Activated B cell treated with CpG ODN at 0.5 μM for 24 hours (primary cell): ENCODE results near the gene LLPH. TPM values are rescaled to one million over a fixed set of nuclear protein-coding genes. Genes with fewer than 3 reads are reported as not detected.
"Not testable (repeated sequence)": the region's sequence is repeated elsewhere in the genome, so short reads cannot be mapped to it uniquely, and the experiment has no call there.

Source experiments
- ATAC-seq: fragments of 200-7000 bp; cut with Tn5 transposase; one replicate; pipeline ENCODE4 v1.10.0; 2021; ENCODE audit warnings: low read depth, mild to moderate bottlenecking, moderate library complexity
- CTCF ChIA-PET: fragments of 350-600 bp; sonication (Branson Sonifier 250); formaldehyde crosslinking; loops from one replicate; lab custom pipeline; 2021; ENCODE audit warnings: antibody characterized with exemption; lab: Charles Lee
- POLR2A ChIA-PET: fragments of 350-600 bp; sonication (Branson Sonifier 250); formaldehyde crosslinking; loops from one replicate; lab custom pipeline; 2021; ENCODE audit warnings: antibody characterized with exemption; lab: Charles Lee
- DNase-seq: peaks from one replicate; pipeline ENCODE4 v3.0.0; 2022
- H3K27ac Mint-ChIP-seq: one replicate; pipeline ENCODE4 v1.8.0; 2020; ENCODE audit warnings: mixed read lengths
- H3K27me3 Mint-ChIP-seq: one replicate; pipeline ENCODE4 v1.8.0; 2021; ENCODE audit warnings: mixed read lengths
- H3K36me3 Mint-ChIP-seq: one replicate; pipeline ENCODE4 v1.8.0; 2021; ENCODE audit warnings: low read depth, mixed read lengths
- H3K4me1 Mint-ChIP-seq: one replicate; pipeline ENCODE4 v1.8.0; 2021; ENCODE audit warnings: mixed read lengths
- H3K4me3 Mint-ChIP-seq: one replicate; pipeline ENCODE4 v1.8.0; 2020; ENCODE audit warnings: mild to moderate bottlenecking, mixed read lengths
- H3K9me3 Mint-ChIP-seq: one replicate; pipeline ENCODE4 v1.8.0; 2020; ENCODE audit warnings: mixed read lengths
- intact Hi-C: fragments of 100-400 bp; cut with micrococcal nuclease; formaldehyde crosslinking; loops from one replicate; pipeline ENCODE4 v1.15.1; 2024
- total RNA-seq: library from RNA; stranded (reverse); gene quantifications from 2 replicates; pipeline ENCODE4 v1.2.3, GENCODE V29; 2022
- TF ChIP-seq, protein P1 (sequence below): fragments of 200-600 bp; IDR thresholded peaks from one replicate; pipeline ENCODE4 v1.8.0; 2022; ENCODE audit warnings: antibody characterized with exemption, mild to moderate bottlenecking

LLPH gene
- total RNA-seq: 29.5 and 35.5 TPM in 2 replicates

DNA sequence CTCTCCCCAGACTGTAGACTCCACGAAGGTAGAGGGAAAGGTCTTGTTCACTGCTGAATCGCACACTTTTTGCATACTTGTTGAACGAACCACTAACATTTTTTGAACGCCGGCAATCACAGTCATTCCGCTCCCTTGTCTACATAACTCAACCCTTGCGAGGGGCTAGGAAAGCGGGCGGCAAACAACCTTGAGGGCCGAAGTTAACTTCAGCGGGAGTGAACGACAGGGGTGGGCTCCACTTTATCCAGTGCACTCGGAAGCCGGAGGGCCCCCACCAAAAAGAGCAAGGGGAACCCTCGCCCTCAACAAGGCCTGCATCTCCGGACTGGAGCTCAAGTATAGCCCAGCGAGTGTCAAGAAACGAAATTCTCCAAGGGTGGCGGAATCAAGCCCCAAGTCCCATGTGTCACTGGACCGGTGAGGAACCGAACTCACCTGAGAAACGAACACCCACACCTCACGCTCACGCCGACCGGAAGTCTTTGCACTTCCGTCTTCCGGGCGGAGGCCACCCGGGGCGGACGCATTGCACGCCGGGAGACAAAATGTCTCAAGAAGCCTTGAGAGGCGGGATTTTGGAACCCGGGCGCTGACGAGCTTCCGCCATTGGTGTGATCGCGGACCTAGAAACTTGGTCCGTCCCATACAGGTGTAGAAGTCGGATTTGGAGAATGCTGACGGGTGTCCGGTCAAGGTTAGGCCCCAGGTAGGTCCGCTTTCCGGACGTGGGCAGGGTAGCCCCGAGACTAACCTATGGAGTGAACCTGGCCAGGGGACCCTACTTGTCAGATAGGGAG, at the start of gene LLPH:
TSS of gene LLPH (minus strand) at position 484 of the 800 bp plus-strand sequence. CDS start 1,644 bp downstream, outside the sequence.
- intact Hi-C loops: loop anchor here (1.0 to 5.0 kb wide), 7 partner anchors 39 to 1138 kb away; partner anchors contain the start of genes CAND1, HELB, LEMD3 and TMBIM4
- DNase-seq (peak; percentile 78), ATAC-seq (peak; percentile 94)
- ChIA-PET CTCF (interaction anchor here (1.0 to 1.1 kb wide), 3 partner anchors 15 to 105 kb away, joined by 3 to 4 read pairs (median 3); no protein-coding TSS in a partner anchor), POLR2A (interaction anchor here (0.6 to 4.4 kb wide), 12 partner anchors 9 to 1139 kb away, joined by 3 to 72 read pairs (median 4); partner anchors contain the start of genes CAND1, HELB, LEMD3 and TMBIM4)
- H3K9me3 Mint-ChIP-seq: no peaks in the 10 kb centered on the region
- peak within 1 kb of the TSS; percentile 99 for H3K4me3 Mint-ChIP-seq
- H3K27me3 Mint-ChIP-seq: no peaks in the 10 kb centered on the region
- peak within 1 kb of the TSS; percentile 96 for H3K27ac Mint-ChIP-seq
- H3K4me1 Mint-ChIP-seq: peaks cover 43% of the 10 kb centered on the region
- H3K36me3 Mint-ChIP-seq: peaks cover 48% of the 10 kb centered on the region
- TF ChIP-seq, protein P1, sequence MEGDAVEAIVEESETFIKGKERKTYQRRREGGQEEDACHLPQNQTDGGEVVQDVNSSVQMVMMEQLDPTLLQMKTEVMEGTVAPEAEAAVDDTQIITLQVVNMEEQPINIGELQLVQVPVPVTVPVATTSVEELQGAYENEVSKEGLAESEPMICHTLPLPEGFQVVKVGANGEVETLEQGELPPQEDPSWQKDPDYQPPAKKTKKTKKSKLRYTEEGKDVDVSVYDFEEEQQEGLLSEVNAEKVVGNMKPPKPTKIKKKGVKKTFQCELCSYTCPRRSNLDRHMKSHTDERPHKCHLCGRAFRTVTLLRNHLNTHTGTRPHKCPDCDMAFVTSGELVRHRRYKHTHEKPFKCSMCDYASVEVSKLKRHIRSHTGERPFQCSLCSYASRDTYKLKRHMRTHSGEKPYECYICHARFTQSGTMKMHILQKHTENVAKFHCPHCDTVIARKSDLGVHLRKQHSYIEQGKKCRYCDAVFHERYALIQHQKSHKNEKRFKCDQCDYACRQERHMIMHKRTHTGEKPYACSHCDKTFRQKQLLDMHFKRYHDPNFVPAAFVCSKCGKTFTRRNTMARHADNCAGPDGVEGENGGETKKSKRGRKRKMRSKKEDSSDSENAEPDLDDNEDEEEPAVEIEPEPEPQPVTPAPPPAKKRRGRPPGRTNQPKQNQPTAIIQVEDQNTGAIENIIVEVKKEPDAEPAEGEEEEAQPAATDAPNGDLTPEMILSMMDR: no peak

GRCh38 chr12:66176105-66176900, 45.8 kb upstream of the LLPH start:
- POLR2A ChIA-PET: interaction anchor here (0.7 to 1.0 kb wide), 2 partner anchors 9 to 11 kb away, joined by 3 read pairs; no protein-coding TSS in a partner anchor

GRCh38 chr12:66174391-66175325, 44.1 kb upstream of the LLPH start:
- CTCF ChIA-PET, POLR2A ChIA-PET, H3K9me3 Mint-ChIP-seq: not testable (repeated sequence)

More at GRCh38 chr12:66176105-66176900, 45.8 kb upstream of the LLPH start:
- no peak for DNase-seq
- CTCF ChIA-PET: interaction anchor here (0.8 kb wide), 1 partner anchor 967 kb away, joined by 3 read pairs; no protein-coding TSS in a partner anchor
- ATAC-seq: no peak
- peaks cover 3% of the 10 kb centered on the region for H3K4me1 Mint-ChIP-seq
- no peak overlapping the region for H3K4me3 Mint-ChIP-seq
- no peaks in the 10 kb centered on the region for H3K9me3 Mint-ChIP-seq
- no peaks in the 10 kb centered on the region for H3K36me3 Mint-ChIP-seq
- H3K27me3 Mint-ChIP-seq: peaks cover 13% of the 10 kb centered on the region
- no peak overlapping the region for H3K27ac Mint-ChIP-seq
- intact Hi-C loops: no loop called here
- TF ChIP-seq, protein P1: no peak

DNA sequence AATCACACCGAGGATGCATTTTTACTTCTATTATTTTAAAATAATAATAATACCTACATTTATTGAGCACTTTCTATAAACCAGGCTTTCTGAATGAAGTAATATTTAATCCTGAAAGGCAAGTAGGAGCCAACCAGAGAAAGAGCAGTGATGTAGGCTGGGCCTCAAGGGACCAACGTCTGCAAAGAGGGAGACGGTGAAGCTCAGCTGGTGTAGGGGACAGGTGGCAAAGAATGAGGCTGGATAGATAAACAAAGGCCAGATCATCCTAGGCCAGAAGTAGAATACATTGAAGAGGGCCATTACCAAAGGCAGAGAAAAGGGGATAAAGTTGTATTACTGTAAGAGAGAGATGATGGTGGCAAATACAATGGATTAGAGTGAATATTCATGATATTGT, 40.1 kb upstream of the LLPH start:
- Mint-ChIP-seq H3K4me1 (peaks cover 40% of the 10 kb centered on the region), H3K36me3 (peaks cover 34% of the 10 kb centered on the region), H3K27me3 (no peaks in the 10 kb centered on the region), H3K9me3 (peaks cover 2% of the 10 kb centered on the region), H3K4me3 (peak overlapping the region; percentile 98), H3K27ac (peak overlapping the region; percentile 100)
- ATAC-seq: no peak
- intact Hi-C loops: no loop called here
- DNase-seq: no peak
- CTCF ChIA-PET: interaction anchor here (1.8 kb wide), 1 partner anchor 26 kb away, joined by 7 read pairs; no protein-coding TSS in a partner anchor
- POLR2A ChIA-PET: interaction anchor here (1.1 to 2.4 kb wide), 5 partner anchors 33 to 1098 kb away, joined by 7 to 53 read pairs (median 18); partner anchors contain the start of genes CAND1 and HELB
- TF ChIP-seq, protein P1: no peak

More at GRCh38 chr12:66174391-66175325, 44.1 kb upstream of the LLPH start:
- H3K4me1 Mint-ChIP-seq, H3K36me3 Mint-ChIP-seq, DNase-seq, H3K27ac Mint-ChIP-seq, H3K4me3 Mint-ChIP-seq, intact Hi-C loops, ATAC-seq: not testable (repeated sequence)
- H3K27me3 Mint-ChIP-seq: peaks cover 12% of the 10 kb centered on the region
